A549 (cell line): ENCODE data around the gene MAD2L1. TPM values are rescaled to one million over a fixed set of nuclear protein-coding genes. Genes with fewer than 3 reads are reported as not detected.
"Not testable (repeated sequence)": the region's sequence is repeated elsewhere in the genome, so short reads cannot be mapped to it uniquely, and the experiment has no call there.

ENCODE experiments used
- ATAC-seq, 2 experiments: fragments of 200-7000 bp in 1 of 2; fragments of >200 bp in 1 of 2; cut with Nextera tagmentation in 1 of 2; cut with Tn5 transposase in 1 of 2; 3 replicates each; pipeline versions ENCODE4 v1.8.0 to v1.9.1; 2018 to 2020; ENCODE audit warnings: mild to moderate bottlenecking in 1 of 2, moderate library complexity in 1 of 2
- CTCF ChIA-PET: fragments of 300-600 bp; sonication (Branson Sonifier 250); formaldehyde crosslinking; extraction: SDS; loops from one replicate; lab custom pipeline; 2021; ENCODE audit warnings: antibody characterized with exemption, inconsistent platforms; lab: Yijun Ruan, JAX
- POLR2A ChIA-PET: fragments of 350-600 bp; formaldehyde crosslinking; extraction: SDS; loops from one replicate; lab custom pipeline; 2021; ENCODE audit warnings: antibody characterized with exemption, inconsistent platforms; lab: Yijun Ruan, JAX
- DNase-seq, 2 experiments: peaks; one replicate each; pipeline versions ENCODE4 v3.0.0 to v3.0.0-alpha.2; 2011 to 2016; ENCODE audit warnings: low read depth in 1 of 2, low spot score in 1 of 2
- FAIRE-seq: peaks from 2 replicates; lab custom pipeline; 2011; peaks lifted over from hg19 to GRCh38; lab: Jason Lieb, UNC
- H3K27ac ChIP-seq, 2 experiments: fragments of >200 bp; sonication (Bioruptor Twin); formaldehyde crosslinking; 3 replicates each; pipeline ENCODE4 v1.5.1; 2016 to 2017
- H3K4me1 ChIP-seq: fragments of >200 bp; sonication (Bioruptor Twin); formaldehyde crosslinking; 3 replicates; pipeline ENCODE4 v1.6.1; 2016
- H3K4me2 ChIP-seq: fragments of >200 bp; sonication (Bioruptor Twin); formaldehyde crosslinking; 3 replicates; pipeline ENCODE4 v1.6.1; 2016
- H3K4me3 ChIP-seq: fragments of >200 bp; sonication (Bioruptor Twin); formaldehyde crosslinking; 3 replicates; pipeline ENCODE4 v1.5.1; 2016
- H3K9me3 ChIP-seq: fragments of >200 bp; sonication (Bioruptor Twin); formaldehyde crosslinking; 3 replicates; pipeline ENCODE4 v1.6.1; 2016
- BHLHE40 ChIP-seq: IDR thresholded peaks from 2 replicates; pipeline ENCODE4 v1.6.1; 2012; ENCODE audit warnings: low read depth, low read length, inconsistent platforms
- CBX8 ChIP-seq: fragments of 200-600 bp; sonication (generic); IDR thresholded peaks from 2 replicates; pipeline ENCODE4 v1.6.1; 2016
- EHF ChIP-seq: fragments of 250-450 bp; sonication (Bioruptor Pico); IDR thresholded peaks from 2 replicates; pipeline ENCODE4 v1.5.0; 2020; ENCODE audit warnings: mild to moderate bottlenecking
- ESRRA ChIP-seq: fragments of 150-350 bp; IDR thresholded peaks from 2 replicates; pipeline ENCODE4 v1.6.1; 2014; ENCODE audit warnings: mild to moderate bottlenecking, low read length, borderline replicate concordance
- FOXS1 ChIP-seq: fragments of 250-450 bp; sonication (Bioruptor Pico); IDR thresholded peaks from 2 replicates; pipeline ENCODE4 v1.5.0; 2020; ENCODE audit warnings: mild to moderate bottlenecking, moderate library complexity
- HDAC2 ChIP-seq: fragments of 200-600 bp; sonication (generic); IDR thresholded peaks from 2 replicates; pipeline ENCODE4 v1.6.1; 2016
- HES2 ChIP-seq: fragments of >200 bp; sonication (Bioruptor Twin); formaldehyde crosslinking; IDR thresholded peaks from 2 replicates; pipeline ENCODE4 v1.6.1; 2016
- HOXB13 ChIP-seq: fragments of 250-450 bp; sonication (Bioruptor Pico); IDR thresholded peaks from 2 replicates; pipeline ENCODE4 v1.5.0; 2020; ENCODE audit warnings: low read depth, mild to moderate bottlenecking, moderate library complexity
- JUNB ChIP-seq: fragments of >200 bp; sonication (Bioruptor Twin); formaldehyde crosslinking; IDR thresholded peaks from 2 replicates; pipeline ENCODE4 v1.6.1; 2016
- KDM1A ChIP-seq: fragments of 200-600 bp; sonication (generic); IDR thresholded peaks from 2 replicates; pipeline ENCODE4 v1.6.1; 2016; ENCODE audit warnings: low read depth, mild to moderate bottlenecking
- NFE2L2 ChIP-seq: fragments of 150-350 bp; conservative IDR thresholded peaks from 2 replicates; pipeline ENCODE4 v1.6.1; 2014; ENCODE audit warnings: low read length
- PHF8 ChIP-seq: fragments of 200-600 bp; sonication (generic); IDR thresholded peaks from 2 replicates; pipeline ENCODE4 v1.6.1; 2016; ENCODE audit warnings: low read depth, mild to moderate bottlenecking, antibody characterized with exemption, moderate library complexity, borderline replicate concordance
- POLR2AphosphoS2 ChIP-seq: conservative IDR thresholded peaks from 2 replicates; pipeline ENCODE4 v1.6.1; 2012; ENCODE audit warnings: low read length, improper control_type of control experiment, inconsistent platforms
- RAD21 ChIP-seq, 2 experiments: fragments of >200 bp in 1 of 2; sonication (Bioruptor Twin) in 1 of 2; formaldehyde crosslinking in 1 of 2; IDR thresholded peaks in 1 of 2; conservative IDR thresholded peaks in 1 of 2; 2 replicates in 1 of 2; 3 replicates in 1 of 2; pipeline ENCODE4 v1.6.1; 2012 to 2018; ENCODE audit warnings: inconsistent platforms in 1 of 2
- USF2 ChIP-seq: fragments of 450-650 bp; IDR thresholded peaks from 2 replicates; pipeline ENCODE4 v1.6.1; 2014; ENCODE audit warnings: antibody characterized with exemption
- ZFP36 ChIP-seq: fragments of 450-650 bp; IDR thresholded peaks from 2 replicates; pipeline ENCODE4 v1.6.1; 2014; ENCODE audit warnings: borderline replicate concordance; ENCODE audit not compliant: partially characterized antibody
- ZSCAN20 ChIP-seq: fragments of 250-450 bp; sonication (Bioruptor Pico); IDR thresholded peaks from 2 replicates; pipeline ENCODE4 v1.8.0; 2022; ENCODE audit warnings: mild to moderate bottlenecking, moderate library complexity
- WGBS: methylation state at CpG from one replicate; pipeline ENCODE4 v1.1.6; 2017; ENCODE audit errors: missing lambda C conversion rate; 5-methylcytosine and 5-hydroxymethylcytosine counted together
- polyA plus RNA-seq, 4 experiments: library from polyadenylated mRNA; depleted of rRNA in 3 of 4; stranded (reverse); fragments of >200 nt; fragmentation: RNase III in 1 of 4; extraction: RNeasy Plus Mini Kit Qiagen cat#74134 plus additional on column Dnase treatment in 1 of 4; gene quantifications; 2 replicates in 3 of 4; 3 replicates in 1 of 4; pipeline ENCODE4 v1.2.3, GENCODE V29; 2011 to 2017

The MAD2L1 gene
- polyA plus RNA-seq, 2 of the 4 experiments (the other 2 are of a cell fraction): 65.3 to 77.8 TPM

GRCh38 chr4:120070196-120070595 is 3.5 kb upstream of the MAD2L1 start:
- H3K4me3 ChIP-seq: no peak overlapping the region
- no peak overlapping the region for H3K4me2 ChIP-seq
- no peak for FAIRE-seq
- POLR2A ChIA-PET: no interaction called here
- no peak overlapping the region for H3K27ac ChIP-seq
- no peak for DNase-seq
- TF ChIP-seq HOXB13 (CRISPR knock-in tag): no peak
- H3K9me3 ChIP-seq: no peaks in the 10 kb centered on the region
- peaks cover 8% of the 10 kb centered on the region; the same call in 2 of the 3 replicates for H3K4me1 ChIP-seq
- 83% methylated on average over 2 of the region's 2 CpGs for WGBS
- CTCF ChIA-PET: interaction anchor here (0.7 kb wide), 1 partner anchor 10 kb away, joined by 4 read pairs; no protein-coding TSS in a partner anchor
- ATAC-seq: no peak

DNA sequence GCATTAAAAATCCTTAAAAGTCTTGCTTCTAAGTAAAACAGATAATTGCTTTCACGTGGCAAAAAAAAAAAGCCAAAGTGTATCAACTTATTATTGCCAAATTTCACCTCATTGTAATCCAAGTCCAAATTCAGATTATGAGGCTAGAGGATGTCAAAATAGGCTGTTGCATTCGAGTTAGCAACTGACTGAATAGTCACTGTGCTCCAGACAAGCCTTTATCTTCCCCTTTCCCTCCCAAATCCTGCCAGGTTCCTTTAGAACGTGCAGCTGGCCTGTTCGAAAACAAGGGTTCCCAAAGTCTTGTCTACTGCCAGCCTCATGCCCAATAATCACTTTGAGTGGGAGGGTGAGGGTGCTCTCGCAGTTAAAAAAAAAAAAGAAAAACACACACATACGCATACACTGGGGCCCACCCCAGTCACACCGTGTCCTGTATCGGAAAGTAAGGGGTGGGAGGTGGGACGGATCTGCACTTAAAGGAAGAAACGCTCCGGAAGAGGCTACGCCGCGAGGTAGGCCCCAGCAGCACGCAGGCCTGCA is 603 bp downstream of the MAD2L1 start:
- H3K4me3 ChIP-seq: peak overlapping the region; percentile 79
- peak overlapping the region; percentile 88 for H3K4me2 ChIP-seq
- H3K9me3 ChIP-seq: no peaks in the 10 kb centered on the region
- peak in 1 of 2 experiments; percentile 3 for DNase-seq
- no peak for TF ChIP-seq ESRRA
- TF ChIP-seq PHF8: no peak
- no peak for TF ChIP-seq HES2
- TF ChIP-seq JUNB: no peak
- no peak for TF ChIP-seq USF2
- TF ChIP-seq KDM1A: no peak
- TF ChIP-seq HOXB13 (CRISPR knock-in tag): no peak
- no peak for TF ChIP-seq ZFP36
- no peak for TF ChIP-seq FOXS1 (CRISPR knock-in tag)
- TF ChIP-seq ZSCAN20 (CRISPR knock-in tag): no peak
- TF ChIP-seq BHLHE40: no peak
- no peak for TF ChIP-seq EHF (CRISPR knock-in tag)
- TF ChIP-seq, all 56 proteins: peak for 0
- WGBS: 2% methylated on average over 15 of the region's 15 CpGs
- peaks cover 19% of the 10 kb centered on the region for H3K4me1 ChIP-seq
- ChIA-PET CTCF (no interaction called here), POLR2A (no interaction called here)
- FAIRE-seq (no peak), ATAC-seq (no peak; a peak in 1 of 6 replicates)
- H3K27ac ChIP-seq: peak overlapping the region; percentile 87 to 95

DNA sequence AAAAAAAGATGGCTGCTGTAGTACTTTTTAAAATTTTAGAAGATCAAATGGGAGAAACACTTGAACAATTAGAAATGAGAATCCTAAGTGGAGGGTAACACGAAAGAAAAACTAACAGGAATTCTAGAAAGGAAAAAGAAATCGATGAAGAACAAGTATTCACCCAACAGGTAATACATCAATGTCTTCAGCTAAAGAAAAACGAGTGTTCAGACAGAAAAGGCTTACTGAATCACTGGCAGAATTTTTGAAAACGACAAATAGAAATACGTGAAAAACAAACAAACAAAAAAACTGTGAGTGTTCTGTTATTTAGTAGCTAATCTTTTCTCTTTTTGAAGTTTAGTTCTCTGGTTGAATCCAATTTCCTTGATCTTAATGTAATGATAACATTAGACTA is 1.8 kb downstream of the MAD2L1 start:
- 18% methylated on average over 5 of the region's 5 CpGs for WGBS
- DNase-seq (no peak), ATAC-seq (no peak), FAIRE-seq (no peak)
- H3K4me2 ChIP-seq: peak overlapping the region; percentile 88
- peak overlapping the region; percentile 79; the same call in 1 of the 3 replicates for H3K4me3 ChIP-seq
- ChIA-PET POLR2A (no interaction called here), CTCF (interaction anchor here (0.7 kb wide), 1 partner anchor 1100 kb away, joined by 3 read pairs; no protein-coding TSS in a partner anchor)
- H3K27ac ChIP-seq: no peak overlapping the region
- TF ChIP-seq ESRRA (no peak), NFE2L2 (no peak), HDAC2 (no peak), PHF8 (no peak), ZFP36 (no peak), POLR2AphosphoS2 (no peak), RAD21 (conservative IDR thresholded peaks at IDR 0.05 in 1 of 2, IDR thresholded peaks at IDR 0.05 in 1 of 2) (no peak), USF2 (no peak), CBX8 (no peak)
- H3K9me3 ChIP-seq: no peaks in the 10 kb centered on the region
- H3K4me1 ChIP-seq: peaks cover 19% of the 10 kb centered on the region

GRCh38 chr4:120063711-120064110 is 2.9 kb downstream of the MAD2L1 start:
- H3K9me3 ChIP-seq, POLR2A ChIA-PET, FAIRE-seq, CTCF ChIA-PET, DNase-seq, H3K4me3 ChIP-seq, H3K27ac ChIP-seq, ATAC-seq: not testable (repeated sequence)
- H3K4me1 ChIP-seq: peaks cover 19% of the 10 kb centered on the region
- WGBS: 85% methylated on average over 9 of the region's 9 CpGs
- H3K4me2 ChIP-seq: peak overlapping the region; percentile 88; the same call in 2 of the 3 replicates
